ENCODE measurements around the gene MAP1B.

MAP1B gene

GRCh38 chr5:72134226-72134899 is 27.1 kb downstream of the MAP1B start:
- DNase-seq = peak; percentile 49

GRCh38 chr5:72137826-72138409 is 30.6 kb downstream of the MAP1B start:
- DNase-seq = no peak

- DNase-seq = no peak
These were observed 31.8 kb downstream of the MAP1B start for GRCh38 chr5:72138943-72139521.

- DNase-seq = no peak
These were observed 33.4 kb downstream of the MAP1B start for GRCh38 chr5:72140711-72141110.

- no peak for DNase-seq
These were observed 34.4 kb downstream of the MAP1B start for GRCh38 chr5:72141440-72142355.

GRCh38 chr5:72144762-72145161 is 37.5 kb downstream of the MAP1B start:
- DNase-seq = no peak

GRCh38 chr5:72145348-72145747 is 38.1 kb downstream of the MAP1B start:
- peak; percentile 26 for DNase-seq

- no peak for DNase-seq
These were observed 38.8 kb downstream of the MAP1B start for GRCh38 chr5:72146056-72146455.

GRCh38 chr5:72147569-72147968 is 40.3 kb downstream of the MAP1B start:
- no peak for DNase-seq

- DNase-seq = no peak
These were observed 42.5 kb downstream of the MAP1B start for GRCh38 chr5:72149742-72150141.

GRCh38 chr5:72151169-72151568 is 43.9 kb downstream of the MAP1B start:
- DNase-seq = no peak

- DNase-seq = no peak
These were observed 44.4 kb downstream of the MAP1B start for GRCh38 chr5:72151646-72152045.

- DNase-seq = no peak
These were observed 45.3 kb downstream of the MAP1B start for GRCh38 chr5:72152545-72152944.

- no peak for DNase-seq
These were observed 46.3 kb downstream of the MAP1B start for GRCh38 chr5:72153551-72153950.

- no peak for DNase-seq
These were observed 46.9 kb downstream of the MAP1B start for GRCh38 chr5:72154076-72154756.

- DNase-seq = no peak
These were observed 49.8 kb downstream of the MAP1B start for GRCh38 chr5:72156946-72157624.

GRCh38 chr5:72157625-72157962 is 50.3 kb downstream of the MAP1B start:
- DNase-seq = no peak

GRCh38 chr5:72159501-72159911 is 52.2 kb downstream of the MAP1B start:
- no peak for DNase-seq

- no peak for DNase-seq
These were observed 53.1 kb downstream of the MAP1B start for GRCh38 chr5:72160329-72160728.

GRCh38 chr5:72160959-72161358 is 53.7 kb downstream of the MAP1B start:
- DNase-seq = no peak

- DNase-seq = no peak
These were observed 54.7 kb downstream of the MAP1B start for GRCh38 chr5:72161951-72162350.

GRCh38 chr5:72163349-72163983 is 56.2 kb downstream of the MAP1B start:
- DNase-seq = no peak
